Activated CD4-positive, alpha-beta memory T cell treated with anti-CD3 and anti-CD28 coated beads for 36 hours (primary cell): Measurements from ENCODE around the gene RFX7. TPM values are rescaled to one million over a fixed set of nuclear protein-coding genes. Genes with fewer than 3 reads are reported as not detected.

Experiments used
- CTCF ChIA-PET: fragments of 350-600 bp; sonication (Branson Sonifier 250); formaldehyde crosslinking; loops from one replicate; lab custom pipeline; 2021; ENCODE audit warnings: antibody characterized with exemption, inconsistent platforms; lab: Charles Lee
- POLR2A ChIA-PET: fragments of 350-600 bp; sonication (Branson Sonifier 250); formaldehyde crosslinking; loops from one replicate; lab custom pipeline; 2021; ENCODE audit warnings: antibody characterized with exemption; lab: Charles Lee
- DNase-seq: peaks from one replicate; pipeline ENCODE4 v3.0.0-alpha.2; 2020
- H3K27ac Mint-ChIP-seq: one replicate; pipeline ENCODE4 v1.8.0; 2021; ENCODE audit warnings: mixed read lengths
- H3K27me3 Mint-ChIP-seq: one replicate; pipeline ENCODE4 v1.8.0; 2021; ENCODE audit warnings: mixed read lengths
- H3K36me3 Mint-ChIP-seq: one replicate; pipeline ENCODE4 v1.8.0; 2021; ENCODE audit warnings: mixed read lengths
- H3K4me1 Mint-ChIP-seq: one replicate; pipeline ENCODE4 v1.8.0; 2021; ENCODE audit warnings: low read depth, mixed read lengths
- H3K4me3 Mint-ChIP-seq: one replicate; pipeline ENCODE4 v1.8.0; 2021; ENCODE audit warnings: mild to moderate bottlenecking, mixed read lengths
- H3K9me3 Mint-ChIP-seq: one replicate; pipeline ENCODE4 v1.8.0; 2021; ENCODE audit warnings: mixed read lengths
- intact Hi-C: fragments of 100-400 bp; cut with micrococcal nuclease; formaldehyde crosslinking; loops from one replicate; pipeline ENCODE4 v1.15.1; 2023
- total RNA-seq, 2 experiments: library from RNA; stranded (reverse); gene quantifications; one replicate each; pipeline ENCODE4 v1.2.3, GENCODE V29; 2021

The RFX7 gene
- total RNA-seq, 2 experiments from 2014 or later, result 20.5 to 22.1 TPM

- ChIA-PET CTCF (no interaction called here), POLR2A (no interaction called here)
- DNase-seq, result no peak
- intact Hi-C loops, result loop anchor here (5.0 to 10.0 kb wide), 4 partner anchors 79 to 1343 kb away; partner anchors contain the start of gene ZNF280D
- Mint-ChIP-seq H3K27me3 (no peaks in the 10 kb centered on the region), H3K4me3 (peak overlapping the region; percentile 59), H3K36me3 (peaks cover 14% of the 10 kb centered on the region), H3K4me1 (peaks cover 45% of the 10 kb centered on the region), H3K9me3 (no peaks in the 10 kb centered on the region), H3K27ac (peak overlapping the region; percentile 60)
These were observed 2.1 kb downstream of the RFX7 start for GRCh38 chr15:56241374-56242105.

- H3K27ac Mint-ChIP-seq, result no peak overlapping the region
- ChIA-PET POLR2A (no interaction called here), CTCF (no interaction called here)
- DNase-seq, result no peak
- H3K4me3 Mint-ChIP-seq, result no peak overlapping the region
- peaks cover 39% of the 10 kb centered on the region for H3K4me1 Mint-ChIP-seq
- intact Hi-C loops, result loop anchor here (5.0 to 10.0 kb wide), 4 partner anchors 78 to 1344 kb away; partner anchors contain the start of gene ZNF280D
- H3K36me3 Mint-ChIP-seq, result peaks cover 16% of the 10 kb centered on the region
- H3K9me3 Mint-ChIP-seq, result peaks cover 2% of the 10 kb centered on the region
- H3K27me3 Mint-ChIP-seq, result no peaks in the 10 kb centered on the region
These were observed 3.3 kb downstream of the RFX7 start for GRCh38 chr15:56240390-56240789.

GRCh38 chr15:56236197-56236596 lies 7.5 kb downstream of the RFX7 start:
- POLR2A ChIA-PET, result no interaction called here
- intact Hi-C loops, result no loop called here
- Mint-ChIP-seq H3K27ac (no peak overlapping the region), H3K36me3 (peaks cover 53% of the 10 kb centered on the region), H3K27me3 (no peaks in the 10 kb centered on the region), H3K4me3 (no peak overlapping the region), H3K4me1 (peaks cover 36% of the 10 kb centered on the region), H3K9me3 (peaks cover 44% of the 10 kb centered on the region)
- CTCF ChIA-PET, result interaction anchor here (1.7 kb wide), 1 partner anchor 9 kb away, joined by 5 read pairs; no protein-coding TSS in a partner anchor
- no peak for DNase-seq

GRCh38 chr15:56234804-56235203 lies 8.9 kb downstream of the RFX7 start:
- Mint-ChIP-seq H3K4me1 (peaks cover 32% of the 10 kb centered on the region), H3K9me3 (peaks cover 55% of the 10 kb centered on the region), H3K27ac (no peak overlapping the region), H3K4me3 (no peak overlapping the region), H3K36me3 (peaks cover 66% of the 10 kb centered on the region), H3K27me3 (no peaks in the 10 kb centered on the region)
- DNase-seq, result no peak
- POLR2A ChIA-PET, result no interaction called here
- CTCF ChIA-PET, result no interaction called here
- intact Hi-C loops, result no loop called here

GRCh38 chr15:56233549-56233948 lies 10.1 kb downstream of the RFX7 start:
- H3K9me3 Mint-ChIP-seq, result peaks cover 57% of the 10 kb centered on the region
- peaks cover 28% of the 10 kb centered on the region for H3K4me1 Mint-ChIP-seq
- no peak overlapping the region for H3K27ac Mint-ChIP-seq
- intact Hi-C loops, result no loop called here
- peaks cover 71% of the 10 kb centered on the region for H3K36me3 Mint-ChIP-seq
- POLR2A ChIA-PET, result no interaction called here
- no peaks in the 10 kb centered on the region for H3K27me3 Mint-ChIP-seq
- CTCF ChIA-PET, result no interaction called here
- no peak overlapping the region for H3K4me3 Mint-ChIP-seq
- DNase-seq, result no peak

GRCh38 chr15:56232058-56232457 lies 11.6 kb downstream of the RFX7 start:
- Mint-ChIP-seq H3K27ac (no peak overlapping the region), H3K4me1 (peaks cover 18% of the 10 kb centered on the region), H3K9me3 (peaks cover 70% of the 10 kb centered on the region), H3K27me3 (no peaks in the 10 kb centered on the region), H3K4me3 (no peak overlapping the region), H3K36me3 (peaks cover 72% of the 10 kb centered on the region)
- ChIA-PET POLR2A (no interaction called here), CTCF (no interaction called here)
- intact Hi-C loops, result no loop called here
- no peak for DNase-seq

- Mint-ChIP-seq H3K4me3 (no peak overlapping the region), H3K4me1 (peaks cover 12% of the 10 kb centered on the region), H3K36me3 (peaks cover 63% of the 10 kb centered on the region), H3K27me3 (no peaks in the 10 kb centered on the region), H3K27ac (no peak overlapping the region), H3K9me3 (peaks cover 53% of the 10 kb centered on the region)
- DNase-seq, result no peak
- intact Hi-C loops, result no loop called here
- ChIA-PET CTCF (no interaction called here), POLR2A (no interaction called here)
These were observed 14.8 kb downstream of the RFX7 start for GRCh38 chr15:56228854-56229253.

DNA sequence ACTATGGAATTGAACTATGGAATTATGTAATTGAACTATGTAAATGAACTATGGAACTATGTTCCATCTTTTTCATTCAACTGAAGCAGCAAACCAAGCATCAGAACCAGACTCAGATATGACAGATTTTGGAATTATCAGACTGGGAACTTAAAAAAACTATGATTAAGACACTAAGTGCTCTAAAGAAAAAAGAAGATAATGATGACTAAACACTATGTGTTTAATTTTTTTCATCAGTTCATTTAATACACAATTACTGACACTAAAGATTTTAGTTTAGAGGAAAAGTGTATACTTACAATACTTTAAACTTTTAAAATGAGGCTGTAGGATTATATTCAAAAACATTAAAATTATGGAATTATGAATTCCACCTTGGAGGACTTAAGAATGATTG lies 15.3 kb downstream of the RFX7 start:
- peaks cover 51% of the 10 kb centered on the region for H3K9me3 Mint-ChIP-seq
- ChIA-PET CTCF (no interaction called here), POLR2A (no interaction called here)

GRCh38 chr15:56227780-56228179 lies 15.9 kb downstream of the RFX7 start:
- Mint-ChIP-seq H3K27ac (no peak overlapping the region), H3K4me1 (peaks cover 5% of the 10 kb centered on the region), H3K27me3 (no peaks in the 10 kb centered on the region), H3K36me3 (peaks cover 58% of the 10 kb centered on the region), H3K4me3 (no peak overlapping the region), H3K9me3 (peaks cover 51% of the 10 kb centered on the region)
- ChIA-PET POLR2A (no interaction called here), CTCF (no interaction called here)
- no peak for DNase-seq
- intact Hi-C loops, result no loop called here

More for the DNA sequence above, 15.3 kb downstream of the RFX7 start:
- no peak for DNase-seq
- peaks cover 61% of the 10 kb centered on the region for H3K36me3 Mint-ChIP-seq
- intact Hi-C loops, result no loop called here
- no peaks in the 10 kb centered on the region for H3K27me3 Mint-ChIP-seq
- H3K4me1 Mint-ChIP-seq, result peaks cover 7% of the 10 kb centered on the region
- no peak overlapping the region for H3K4me3 Mint-ChIP-seq
- no peak overlapping the region for H3K27ac Mint-ChIP-seq

DNA sequence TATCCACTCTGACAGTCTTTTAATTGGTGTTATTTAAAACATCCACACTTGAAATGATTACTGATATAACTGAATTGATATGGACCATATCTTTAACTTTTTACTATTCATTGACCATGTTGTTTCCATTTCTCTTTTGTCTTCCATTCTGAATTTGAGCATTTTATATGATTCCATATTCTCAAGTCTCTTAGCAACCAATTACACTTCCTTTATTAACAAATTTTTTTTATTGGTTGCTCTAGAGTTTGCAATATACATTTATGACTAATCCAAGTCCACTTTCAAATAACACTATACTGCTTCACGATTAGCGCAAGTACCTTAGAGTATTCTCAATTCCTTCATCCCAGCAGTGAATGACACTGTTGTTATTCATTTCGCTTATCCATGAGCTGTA lies 16.4 kb downstream of the RFX7 start:
- no peak for DNase-seq
- Mint-ChIP-seq H3K27ac (no peak overlapping the region), H3K9me3 (peaks cover 51% of the 10 kb centered on the region), H3K36me3 (peaks cover 58% of the 10 kb centered on the region), H3K27me3 (no peaks in the 10 kb centered on the region), H3K4me1 (peaks cover 5% of the 10 kb centered on the region), H3K4me3 (no peak overlapping the region)
- ChIA-PET CTCF (no interaction called here), POLR2A (no interaction called here)
- intact Hi-C loops, result no loop called here

DNA sequence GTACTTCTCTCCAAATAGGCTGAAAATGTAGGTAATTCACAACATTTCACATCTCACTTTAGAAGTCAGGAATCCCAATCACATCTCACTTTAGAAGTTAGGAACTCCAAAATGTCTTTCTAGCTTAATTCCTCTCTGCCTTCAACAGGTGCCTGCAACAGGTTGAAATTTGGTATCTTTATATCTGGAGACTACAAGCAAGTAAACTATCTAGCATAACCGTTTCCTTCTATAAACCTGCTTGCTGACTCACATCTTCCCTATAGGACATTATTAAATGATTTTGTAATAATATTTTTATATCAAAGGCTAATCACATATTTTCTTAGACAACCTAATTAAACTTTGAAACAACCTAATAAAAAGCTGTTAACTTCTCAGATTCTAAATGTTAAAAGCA lies 18.2 kb downstream of the RFX7 start:
- peaks cover 39% of the 10 kb centered on the region for H3K9me3 Mint-ChIP-seq
- H3K27me3 Mint-ChIP-seq, result no peaks in the 10 kb centered on the region
- DNase-seq, result no peak
- H3K4me3 Mint-ChIP-seq, result no peak overlapping the region
- intact Hi-C loops, result no loop called here
- no peak overlapping the region for H3K27ac Mint-ChIP-seq
- H3K4me1 Mint-ChIP-seq, result peaks cover 5% of the 10 kb centered on the region
- peaks cover 46% of the 10 kb centered on the region for H3K36me3 Mint-ChIP-seq
- ChIA-PET POLR2A (no interaction called here), CTCF (interaction anchor here (1.2 kb wide), 1 partner anchor 20 kb away, joined by 6 read pairs; no protein-coding TSS in a partner anchor)

DNA sequence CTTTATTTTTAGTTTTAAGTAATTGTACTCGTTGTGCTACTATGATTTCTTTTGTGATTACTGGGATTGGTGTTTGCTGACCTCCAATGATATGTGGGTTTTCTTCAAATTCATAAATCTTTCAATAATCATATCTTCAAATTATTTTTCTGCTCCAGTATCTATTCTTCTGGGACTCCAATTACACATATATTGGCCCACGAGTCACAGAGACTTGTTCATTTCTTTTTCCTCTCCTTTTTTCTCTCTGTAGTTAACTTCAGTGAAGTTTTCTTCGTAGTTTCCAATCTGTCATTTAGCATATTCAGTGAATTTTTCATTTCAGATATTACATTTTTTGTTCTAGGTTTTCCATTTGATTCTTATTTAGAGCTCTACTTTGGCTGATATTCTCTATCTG lies 21.4 kb downstream of the RFX7 start:
- DNase-seq, result no peak
- Mint-ChIP-seq H3K27me3 (no peaks in the 10 kb centered on the region), H3K9me3 (peaks cover 31% of the 10 kb centered on the region), H3K4me3 (no peak overlapping the region), H3K27ac (no peak overlapping the region), H3K36me3 (peaks cover 34% of the 10 kb centered on the region), H3K4me1 (peaks cover 3% of the 10 kb centered on the region)
- ChIA-PET POLR2A (no interaction called here), CTCF (interaction anchor here (1.2 kb wide), 1 partner anchor 23 kb away, joined by 3 read pairs; no protein-coding TSS in a partner anchor)
- intact Hi-C loops, result no loop called here

DNA sequence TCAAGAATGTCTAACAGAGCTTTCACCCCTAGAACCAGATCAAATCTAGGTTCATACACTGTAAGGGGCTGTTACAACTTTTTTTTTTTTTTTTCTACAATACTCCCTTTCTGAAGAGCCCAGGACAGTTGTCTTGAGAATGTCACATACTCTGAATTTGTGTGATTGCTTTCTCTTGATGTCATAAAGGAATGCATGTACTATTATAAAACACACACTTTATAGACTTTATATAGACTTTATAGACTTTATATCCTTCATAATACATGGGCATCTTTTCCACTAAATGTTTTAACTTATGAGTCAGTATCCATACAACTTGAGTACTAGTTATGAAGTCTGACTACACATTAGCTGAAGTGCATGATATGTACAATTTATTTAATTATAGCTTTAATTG lies 26.3 kb downstream of the RFX7 start:
- DNase-seq, result no peak
- Mint-ChIP-seq H3K27me3 (no peaks in the 10 kb centered on the region), H3K36me3 (peaks cover 26% of the 10 kb centered on the region), H3K27ac (no peak overlapping the region), H3K9me3 (peaks cover 31% of the 10 kb centered on the region), H3K4me1 (peaks cover under 1% of the 10 kb centered on the region), H3K4me3 (no peak overlapping the region)
- ChIA-PET POLR2A (no interaction called here), CTCF (interaction anchor here (0.6 to 0.7 kb wide), 2 partner anchors 131 to 164 kb away, joined by 3 to 4 read pairs; no protein-coding TSS in a partner anchor)
- intact Hi-C loops, result no loop called here
